Fibroblast of lung (primary cell): Measurements from ENCODE around the gene NDUFV1.

Experiments
- EZH2 ChIP-seq: IDR thresholded peaks from 2 replicates; pipeline ENCODE4 v1.5.1; 2012; ENCODE audit warnings: low read length, control low read depth, mild to moderate bottlenecking; ENCODE audit errors: missing control alignments
- TF ChIP-seq, protein P1 (sequence below), 2 donors: IDR thresholded peaks in 1 of 2; conservative IDR thresholded peaks in 1 of 2; 1 replicate in 1 of 2; 2 replicates in 1 of 2; pipeline ENCODE4 v1.5.1; 2011 to 2012; ENCODE audit warnings: low read length in 2 of 2, control low read depth in 1 of 2, inconsistent platforms in 1 of 2, low read depth in 1 of 2, mild to moderate bottlenecking in 1 of 2

DNA sequence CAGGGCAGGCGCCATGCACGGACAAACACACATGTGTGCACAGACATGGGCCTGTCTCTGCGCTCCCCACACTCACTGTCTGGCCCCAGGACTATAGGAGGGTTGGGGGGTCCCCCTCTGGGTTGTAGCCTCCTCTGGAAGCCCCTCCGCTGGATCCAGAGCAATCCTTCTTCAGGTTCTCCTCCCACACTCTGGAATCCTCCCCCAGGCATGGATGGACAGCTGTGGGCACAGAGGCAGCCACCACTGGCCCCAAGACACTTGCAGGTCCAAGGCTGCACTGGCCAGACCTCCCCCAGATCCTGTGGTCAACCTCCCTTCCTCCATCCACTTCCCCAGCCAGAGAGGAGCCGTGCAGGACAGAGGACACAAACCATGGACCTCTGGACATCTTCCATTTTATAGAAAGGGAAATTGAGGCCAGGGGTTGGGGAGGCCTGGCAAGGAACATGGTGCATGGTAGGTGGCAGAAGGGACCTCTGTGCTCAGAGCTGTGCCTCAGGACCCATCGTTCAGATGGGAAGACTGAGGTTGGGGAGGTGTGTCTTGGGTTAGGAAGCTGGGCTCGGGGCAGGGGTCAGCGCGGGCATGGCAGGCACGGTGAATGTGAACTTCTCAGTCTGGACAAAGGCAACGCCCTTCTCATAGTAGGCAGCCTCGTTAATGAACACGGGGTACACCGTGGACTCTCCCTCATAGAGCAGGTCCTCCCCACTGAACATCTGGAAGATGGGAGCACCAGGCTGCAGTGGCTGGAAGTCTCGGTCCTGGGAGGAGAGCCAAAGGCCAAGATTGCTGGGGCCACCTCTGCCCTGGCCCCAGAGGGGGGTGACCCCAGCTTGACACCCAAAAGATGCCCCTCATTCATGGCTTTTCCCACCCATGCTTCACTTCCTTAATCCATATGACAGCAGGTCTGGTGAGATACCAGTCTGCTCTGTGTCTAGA is 35.7 kb downstream of the NDUFV1 start:
- TF ChIP-seq, protein P1, sequence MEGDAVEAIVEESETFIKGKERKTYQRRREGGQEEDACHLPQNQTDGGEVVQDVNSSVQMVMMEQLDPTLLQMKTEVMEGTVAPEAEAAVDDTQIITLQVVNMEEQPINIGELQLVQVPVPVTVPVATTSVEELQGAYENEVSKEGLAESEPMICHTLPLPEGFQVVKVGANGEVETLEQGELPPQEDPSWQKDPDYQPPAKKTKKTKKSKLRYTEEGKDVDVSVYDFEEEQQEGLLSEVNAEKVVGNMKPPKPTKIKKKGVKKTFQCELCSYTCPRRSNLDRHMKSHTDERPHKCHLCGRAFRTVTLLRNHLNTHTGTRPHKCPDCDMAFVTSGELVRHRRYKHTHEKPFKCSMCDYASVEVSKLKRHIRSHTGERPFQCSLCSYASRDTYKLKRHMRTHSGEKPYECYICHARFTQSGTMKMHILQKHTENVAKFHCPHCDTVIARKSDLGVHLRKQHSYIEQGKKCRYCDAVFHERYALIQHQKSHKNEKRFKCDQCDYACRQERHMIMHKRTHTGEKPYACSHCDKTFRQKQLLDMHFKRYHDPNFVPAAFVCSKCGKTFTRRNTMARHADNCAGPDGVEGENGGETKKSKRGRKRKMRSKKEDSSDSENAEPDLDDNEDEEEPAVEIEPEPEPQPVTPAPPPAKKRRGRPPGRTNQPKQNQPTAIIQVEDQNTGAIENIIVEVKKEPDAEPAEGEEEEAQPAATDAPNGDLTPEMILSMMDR (conservative IDR thresholded peaks at IDR 0.05 in 1 of 2, IDR thresholded peaks at IDR 0.05 in 1 of 2; ENCODE audit: low read depth in 1 of 2, low read length in 2 of 2): no peak
- TF ChIP-seq EZH2: no peak
